OCI-LY7 (cell line): Measurements from ENCODE around the gene OR10D3. TPM values are rescaled to one million over a fixed set of nuclear protein-coding genes. Genes with fewer than 3 reads are reported as not detected.

Experiments
- BruUV-seq: library from RNA; stranded (reverse); fragments of 400-500 nt; replicated peaks from 2 replicates; lab custom pipeline; 2021; lab: Mats Ljungman, UMichigan
- CTCF ChIA-PET: fragments of 300-600 bp; sonication (Branson Sonifier 250); formaldehyde crosslinking; loops from one replicate; lab custom pipeline; 2022; ENCODE audit warnings: antibody characterized with exemption; ENCODE audit not compliant: unreplicated experiment; lab: Charles Lee
- POLR2A ChIA-PET: fragments of 300-600 bp; sonication (Branson Sonifier 250); formaldehyde crosslinking; loops from one replicate; lab custom pipeline; 2022; ENCODE audit warnings: antibody characterized with exemption; lab: Charles Lee
- DNase-seq: peaks from one replicate; pipeline ENCODE4 v3.0.0-alpha.2; 2015; ENCODE audit warnings: low spot score
- H2AFZ ChIP-seq: fragments of 200-600 bp; sonication (generic), shearing (Covaris generic); 2 replicates; pipeline ENCODE4 v1.6.1; 2014; ENCODE audit warnings: mild to moderate bottlenecking, antibody characterized with exemption, low read length, moderate library complexity
- H3K27ac ChIP-seq: fragments of 200-600 bp; sonication (generic); 2 replicates; pipeline ENCODE4 v1.5.1; 2014; ENCODE audit warnings: mixed run types, low read depth, mild to moderate bottlenecking, moderate library complexity, low read length, inconsistent platforms; ENCODE audit not compliant: poor library complexity, severe bottlenecking
- H3K36me3 ChIP-seq: fragments of 200-600 bp; sonication (generic); 2 replicates; pipeline ENCODE4 v1.6.1; 2014; ENCODE audit warnings: mild to moderate bottlenecking, antibody characterized with exemption, low read length, moderate library complexity, mixed read lengths; ENCODE audit not compliant: insufficient read depth
- H3K4me1 ChIP-seq: fragments of 200-600 bp; sonication (generic); 2 replicates; pipeline ENCODE4 v1.5.1; 2014; ENCODE audit warnings: mild to moderate bottlenecking, low read length; ENCODE audit not compliant: insufficient read depth, poor library complexity, severe bottlenecking
- H3K4me2 ChIP-seq: fragments of 200-600 bp; sonication (generic); 2 replicates; pipeline ENCODE4 v1.6.1; 2014; ENCODE audit warnings: mild to moderate bottlenecking, low read length
- H3K4me3 ChIP-seq: fragments of 200-600 bp; sonication (generic); 2 replicates; pipeline ENCODE4 v1.5.1; 2014; ENCODE audit warnings: mild to moderate bottlenecking, low read depth, low read length; ENCODE audit not compliant: poor library complexity, severe bottlenecking
- H3K79me2 ChIP-seq: fragments of 200-600 bp; sonication (generic); 2 replicates; pipeline ENCODE4 v1.6.1; 2016; ENCODE audit warnings: low read depth, mild to moderate bottlenecking, low read length, moderate library complexity, mixed read lengths; ENCODE audit not compliant: insufficient read depth
- H3K9me2 ChIP-seq: fragments of 200-600 bp; sonication (generic); 2 replicates; pipeline ENCODE4 v1.6.1; 2016; ENCODE audit warnings: mild to moderate bottlenecking, low read length, mixed read lengths; ENCODE audit not compliant: insufficient read depth
- H3K9me3 ChIP-seq: fragments of 200-600 bp; sonication (generic); 2 replicates; pipeline ENCODE4 v1.6.1; 2014; ENCODE audit warnings: mild to moderate bottlenecking, mixed run types, low read length, mixed read lengths
- H4K20me1 ChIP-seq: fragments of 200-600 bp; sonication (generic); 2 replicates; pipeline ENCODE4 v1.6.1; 2014; ENCODE audit warnings: mild to moderate bottlenecking, antibody characterized with exemption, low read length, moderate library complexity, mixed read lengths; ENCODE audit not compliant: insufficient read depth
- EZH2phosphoT487 ChIP-seq: fragments of 200-600 bp; sonication (generic); IDR thresholded peaks from 2 replicates; pipeline ENCODE4 v1.6.1; 2018; ENCODE audit warnings: low read depth, borderline replicate concordance, mild to moderate bottlenecking, mixed run types, antibody characterized with exemption, low read length, moderate library complexity, mixed read lengths
- intact Hi-C: fragments of 100-400 bp; cut with micrococcal nuclease; formaldehyde crosslinking; loops from one replicate; pipeline ENCODE4 v1.10.0; 2022; ENCODE audit not compliant: unreplicated experiment
- total RNA-seq, 2 experiments: library from RNA; depleted of rRNA in 1 of 2; stranded (reverse); fragments of >200 nt in 1 of 2; shearing (Covaris generic) in 1 of 2; gene quantifications; 2 replicates each; pipeline ENCODE4 v1.2.3, GENCODE V29; 2014 to 2022
- TF ChIP-seq, protein P1 (sequence below): fragments of 200-600 bp; sonication (generic); conservative IDR thresholded peaks from 2 replicates; pipeline ENCODE4 v1.5.1; 2014; ENCODE audit warnings: mild to moderate bottlenecking, antibody characterized with exemption, low read length, moderate library complexity, mixed read lengths

The OR10D3 gene
- total RNA-seq, 2 experiments from 2014 or later = not detected

DNA sequence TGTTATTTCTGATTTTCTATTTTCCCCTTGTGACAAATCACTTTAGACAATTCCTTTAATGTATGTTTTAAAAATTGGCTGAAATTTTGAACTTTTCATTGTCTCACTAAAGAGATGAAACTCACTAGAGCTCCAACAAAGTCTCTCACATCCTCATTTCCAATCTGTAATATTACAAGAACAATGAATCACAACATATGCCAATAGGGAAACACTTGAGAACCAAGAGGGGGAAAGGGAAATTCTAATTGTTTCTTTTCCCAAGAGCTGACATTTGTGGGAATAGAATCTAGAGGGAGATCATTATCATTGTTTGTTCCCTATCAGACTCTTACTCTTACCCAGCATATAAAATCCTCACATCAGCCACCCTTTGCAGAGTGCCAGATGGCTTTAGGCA lies 28.2 kb downstream of the OR10D3 start:
- no peak overlapping the region for H3K4me3 ChIP-seq
- no peaks in the 10 kb centered on the region for H3K9me2 ChIP-seq
- no peak overlapping the region for H3K4me2 ChIP-seq
- ChIA-PET POLR2A (interaction anchor here (0.5 to 0.7 kb wide), 2 partner anchors 10 to 38 kb away, joined by 3 read pairs; no protein-coding TSS in a partner anchor), CTCF (no interaction called here)
- DNase-seq = no peak
- H2AFZ ChIP-seq = no peak overlapping the region
- BruUV-seq = no TSS peak
- intact Hi-C loops = no loop called here
- no peaks in the 10 kb centered on the region for H3K9me3 ChIP-seq
- H3K27ac ChIP-seq = no peak overlapping the region
- no peak for TF ChIP-seq EZH2phosphoT487
- TF ChIP-seq, protein P1, sequence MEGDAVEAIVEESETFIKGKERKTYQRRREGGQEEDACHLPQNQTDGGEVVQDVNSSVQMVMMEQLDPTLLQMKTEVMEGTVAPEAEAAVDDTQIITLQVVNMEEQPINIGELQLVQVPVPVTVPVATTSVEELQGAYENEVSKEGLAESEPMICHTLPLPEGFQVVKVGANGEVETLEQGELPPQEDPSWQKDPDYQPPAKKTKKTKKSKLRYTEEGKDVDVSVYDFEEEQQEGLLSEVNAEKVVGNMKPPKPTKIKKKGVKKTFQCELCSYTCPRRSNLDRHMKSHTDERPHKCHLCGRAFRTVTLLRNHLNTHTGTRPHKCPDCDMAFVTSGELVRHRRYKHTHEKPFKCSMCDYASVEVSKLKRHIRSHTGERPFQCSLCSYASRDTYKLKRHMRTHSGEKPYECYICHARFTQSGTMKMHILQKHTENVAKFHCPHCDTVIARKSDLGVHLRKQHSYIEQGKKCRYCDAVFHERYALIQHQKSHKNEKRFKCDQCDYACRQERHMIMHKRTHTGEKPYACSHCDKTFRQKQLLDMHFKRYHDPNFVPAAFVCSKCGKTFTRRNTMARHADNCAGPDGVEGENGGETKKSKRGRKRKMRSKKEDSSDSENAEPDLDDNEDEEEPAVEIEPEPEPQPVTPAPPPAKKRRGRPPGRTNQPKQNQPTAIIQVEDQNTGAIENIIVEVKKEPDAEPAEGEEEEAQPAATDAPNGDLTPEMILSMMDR = no peak
- H4K20me1 ChIP-seq = no peaks in the 10 kb centered on the region
- H3K4me1 ChIP-seq = no peaks in the 10 kb centered on the region
- H3K79me2 ChIP-seq = no peaks in the 10 kb centered on the region
- no peaks in the 10 kb centered on the region for H3K36me3 ChIP-seq

DNA sequence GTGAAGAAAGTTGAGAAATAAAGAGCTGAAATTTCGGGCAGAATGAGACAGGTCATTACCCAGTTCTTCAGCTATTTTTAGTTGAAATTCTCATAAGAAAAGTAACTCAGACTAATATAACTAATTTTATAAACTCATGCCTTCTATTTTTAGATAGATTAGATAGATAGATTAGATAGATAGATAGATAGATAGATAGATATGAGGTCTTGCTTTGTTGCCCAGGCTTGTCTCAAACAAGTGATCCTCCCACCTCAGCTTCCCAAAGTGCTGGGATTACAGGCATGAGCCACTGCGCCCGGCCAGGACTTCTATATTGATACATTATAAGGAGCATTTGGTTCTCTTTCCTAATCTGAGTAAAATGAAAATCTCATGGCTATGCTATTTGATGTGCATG lies 30.9 kb downstream of the OR10D3 start:
- CTCF ChIA-PET = no interaction called here
- no peak overlapping the region for H3K4me3 ChIP-seq
- no TSS peak for BruUV-seq
- H3K4me1 ChIP-seq = no peaks in the 10 kb centered on the region
- H2AFZ ChIP-seq = no peak overlapping the region
- intact Hi-C loops = no loop called here
- H3K27ac ChIP-seq = no peak overlapping the region
- H4K20me1 ChIP-seq = no peaks in the 10 kb centered on the region
- POLR2A ChIA-PET = interaction anchor here (1.4 kb wide), 1 partner anchor 28 kb away, joined by 4 read pairs; no protein-coding TSS in a partner anchor
- H3K4me2 ChIP-seq = no peak overlapping the region
- TF ChIP-seq, protein P1 = no peak
- no peak for TF ChIP-seq EZH2phosphoT487
- H3K79me2 ChIP-seq = no peaks in the 10 kb centered on the region
- no peak for DNase-seq
- H3K9me3 ChIP-seq = no peaks in the 10 kb centered on the region
- H3K9me2 ChIP-seq = no peaks in the 10 kb centered on the region
- H3K36me3 ChIP-seq = no peaks in the 10 kb centered on the region

DNA sequence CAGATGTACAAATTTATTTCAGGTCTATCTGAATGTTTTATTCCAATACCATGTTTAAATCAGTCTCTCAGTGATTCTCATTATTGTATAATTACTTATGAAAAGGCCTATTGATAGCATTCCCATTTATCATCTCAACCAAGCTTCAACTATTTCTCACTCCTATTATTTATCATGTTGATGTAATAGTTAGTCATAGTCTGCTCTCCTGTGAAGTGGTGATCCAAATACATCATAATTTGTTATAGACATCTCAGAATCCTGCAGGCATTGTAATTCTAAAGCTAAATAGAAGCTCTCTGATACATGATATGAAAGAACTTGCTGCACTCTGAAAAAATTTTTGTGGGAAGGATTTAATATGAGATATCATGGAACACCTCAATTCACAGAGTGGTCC lies 36.0 kb downstream of the OR10D3 start:
- Histone ChIP-seq H3K4me2 (no peak overlapping the region), H3K9me3 (no peaks in the 10 kb centered on the region), H3K4me3 (no peak overlapping the region), H2AFZ (no peak overlapping the region), H3K4me1 (no peaks in the 10 kb centered on the region), H3K9me2 (no peaks in the 10 kb centered on the region), H4K20me1 (no peaks in the 10 kb centered on the region), H3K27ac (no peak overlapping the region), H3K36me3 (no peaks in the 10 kb centered on the region), H3K79me2 (no peaks in the 10 kb centered on the region)
- no TSS peak for BruUV-seq
- intact Hi-C loops = no loop called here
- TF ChIP-seq, protein P1 = no peak
- no peak for TF ChIP-seq EZH2phosphoT487
- POLR2A ChIA-PET = interaction anchor here (0.7 to 1.1 kb wide), 3 partner anchors 9 to 111 kb away, joined by 3 to 4 read pairs (median 3); no protein-coding TSS in a partner anchor
- DNase-seq = no peak
- CTCF ChIA-PET = no interaction called here
